Measurements from ENCODE around the gene ALPK1.

Gene ALPK1

GRCh38 chr4:112410364-112410763, 113.2 kb downstream of the ALPK1 start:
- Histone ChIP-seq H3K27ac (no peak overlapping the region), H3K4me3 (no peak overlapping the region), H3K36me3 (no peaks in the 10 kb centered on the region), H3K4me1 (no peaks in the 10 kb centered on the region), H3K27me3 (no peaks in the 10 kb centered on the region), H3K9me3 (no peaks in the 10 kb centered on the region), H3K4me2 (no peak overlapping the region), H4K20me1 (no peaks in the 10 kb centered on the region), H3K9ac (no peak overlapping the region)
- no peak for TF ChIP-seq Cebpa-rat (IDR thresholded peaks at IDR 0.05)

- no peak overlapping the region for H3K4me2 ChIP-seq
- H3K4me3 ChIP-seq, result no peak overlapping the region
- no peaks in the 10 kb centered on the region for H3K36me3 ChIP-seq
- TF ChIP-seq Cebpa-rat (IDR thresholded peaks at IDR 0.05), result no peak
- no peak overlapping the region for H3K27ac ChIP-seq
- H3K9ac ChIP-seq, result no peak overlapping the region
- no peaks in the 10 kb centered on the region for H3K4me1 ChIP-seq
- H3K27me3 ChIP-seq, result no peaks in the 10 kb centered on the region
- H4K20me1 ChIP-seq, result no peaks in the 10 kb centered on the region
- H3K9me3 ChIP-seq, result no peaks in the 10 kb centered on the region
Measured at GRCh38 chr4:112410804-112411203, 113.6 kb downstream of the ALPK1 start.

GRCh38 chr4:112411781-112412550, 114.8 kb downstream of the ALPK1 start:
- H3K36me3 ChIP-seq, result no peaks in the 10 kb centered on the region
- H3K4me1 ChIP-seq, result no peaks in the 10 kb centered on the region
- TF ChIP-seq Cebpa-rat (IDR thresholded peaks at IDR 0.05), result no peak

GRCh38 chr4:112416464-112416863, 119.3 kb downstream of the ALPK1 start:
- Histone ChIP-seq H3K9ac (no peak overlapping the region), H3K4me2 (no peak overlapping the region), H3K27me3 (no peaks in the 10 kb centered on the region), H4K20me1 (no peaks in the 10 kb centered on the region), H3K9me3 (peaks cover 9% of the 10 kb centered on the region), H3K27ac (no peak overlapping the region), H3K4me3 (no peak overlapping the region), H3K36me3 (no peaks in the 10 kb centered on the region), H3K4me1 (no peaks in the 10 kb centered on the region)
- TF ChIP-seq Cebpa-rat (IDR thresholded peaks at IDR 0.05), result no peak

More at GRCh38 chr4:112411781-112412550, 114.8 kb downstream of the ALPK1 start:
- no peak overlapping the region for H3K4me2 ChIP-seq
- peaks cover 9% of the 10 kb centered on the region for H3K9me3 ChIP-seq
- no peak overlapping the region for H3K27ac ChIP-seq
- H3K4me3 ChIP-seq, result no peak overlapping the region
- no peaks in the 10 kb centered on the region for H4K20me1 ChIP-seq
- no peaks in the 10 kb centered on the region for H3K27me3 ChIP-seq
- H3K9ac ChIP-seq, result no peak overlapping the region

GRCh38 chr4:112418092-112418491, 120.9 kb downstream of the ALPK1 start:
- TF ChIP-seq Cebpa-rat (IDR thresholded peaks at IDR 0.05), result no peak
- no peak overlapping the region for H3K4me2 ChIP-seq

GRCh38 chr4:112421911-112422310, 124.7 kb downstream of the ALPK1 start:
- TF ChIP-seq Cebpa-rat (IDR thresholded peaks at IDR 0.05), result no peak
- no peaks in the 10 kb centered on the region for H3K36me3 ChIP-seq
- no peak overlapping the region for H3K4me3 ChIP-seq

More at GRCh38 chr4:112418092-112418491, 120.9 kb downstream of the ALPK1 start:
- Histone ChIP-seq H4K20me1 (no peaks in the 10 kb centered on the region), H3K4me1 (no peaks in the 10 kb centered on the region), H3K27me3 (no peaks in the 10 kb centered on the region), H3K9me3 (peaks cover 9% of the 10 kb centered on the region), H3K36me3 (no peaks in the 10 kb centered on the region), H3K4me3 (no peak overlapping the region), H3K27ac (no peak overlapping the region), H3K9ac (no peak overlapping the region)

GRCh38 chr4:112422644-112423043, 125.5 kb downstream of the ALPK1 start:
- Histone ChIP-seq H3K27me3 (no peaks in the 10 kb centered on the region), H3K27ac (no peak overlapping the region), H3K36me3 (no peaks in the 10 kb centered on the region), H3K9ac (no peak overlapping the region), H3K4me2 (no peak overlapping the region), H4K20me1 (no peaks in the 10 kb centered on the region), H3K4me3 (no peak overlapping the region), H3K4me1 (no peaks in the 10 kb centered on the region), H3K9me3 (no peaks in the 10 kb centered on the region)
- no peak for TF ChIP-seq Cebpa-rat (IDR thresholded peaks at IDR 0.05)

More at GRCh38 chr4:112421911-112422310, 124.7 kb downstream of the ALPK1 start:
- H3K9ac ChIP-seq, result no peak overlapping the region
- H3K4me2 ChIP-seq, result no peak overlapping the region
- no peaks in the 10 kb centered on the region; the same call in 1 of the 2 replicates for H3K9me3 ChIP-seq
- no peaks in the 10 kb centered on the region for H4K20me1 ChIP-seq
- H3K27ac ChIP-seq, result no peak overlapping the region
- no peaks in the 10 kb centered on the region for H3K27me3 ChIP-seq
- H3K4me1 ChIP-seq, result no peaks in the 10 kb centered on the region

GRCh38 chr4:112423591-112423990, 126.4 kb downstream of the ALPK1 start:
- TF ChIP-seq Cebpa-rat (IDR thresholded peaks at IDR 0.05), result no peak
- H3K27me3 ChIP-seq, result no peaks in the 10 kb centered on the region
- H3K4me1 ChIP-seq, result no peaks in the 10 kb centered on the region
- H3K4me3 ChIP-seq, result no peak overlapping the region
- no peaks in the 10 kb centered on the region for H3K9me3 ChIP-seq
- H4K20me1 ChIP-seq, result no peaks in the 10 kb centered on the region
- no peak overlapping the region for H3K27ac ChIP-seq
- no peak overlapping the region for H3K4me2 ChIP-seq
- H3K36me3 ChIP-seq, result no peaks in the 10 kb centered on the region
- no peak overlapping the region for H3K9ac ChIP-seq

GRCh38 chr4:112425823-112426222, 128.7 kb downstream of the ALPK1 start:
- no peaks in the 10 kb centered on the region for H3K9me3 ChIP-seq
- H3K27me3 ChIP-seq, result no peaks in the 10 kb centered on the region
- no peaks in the 10 kb centered on the region for H3K4me1 ChIP-seq
- no peak overlapping the region for H3K9ac ChIP-seq
- H3K36me3 ChIP-seq, result no peaks in the 10 kb centered on the region
- no peak for TF ChIP-seq Cebpa-rat (IDR thresholded peaks at IDR 0.05)
- H4K20me1 ChIP-seq, result no peaks in the 10 kb centered on the region
- no peak overlapping the region for H3K27ac ChIP-seq
- H3K4me2 ChIP-seq, result no peak overlapping the region
- no peak overlapping the region for H3K4me3 ChIP-seq

GRCh38 chr4:112426416-112426815, 129.2 kb downstream of the ALPK1 start:
- no peak overlapping the region for H3K4me3 ChIP-seq
- no peaks in the 10 kb centered on the region for H4K20me1 ChIP-seq
- no peaks in the 10 kb centered on the region for H3K36me3 ChIP-seq
- H3K27ac ChIP-seq, result no peak overlapping the region
- no peak overlapping the region for H3K4me2 ChIP-seq
- no peaks in the 10 kb centered on the region for H3K9me3 ChIP-seq
- no peaks in the 10 kb centered on the region for H3K27me3 ChIP-seq
- H3K9ac ChIP-seq, result no peak overlapping the region
- no peak for TF ChIP-seq Cebpa-rat (IDR thresholded peaks at IDR 0.05)
- H3K4me1 ChIP-seq, result no peaks in the 10 kb centered on the region
